ENCODE data around the gene NRROS.
"Not testable (repeated sequence)": the region's sequence is repeated elsewhere in the genome, so short reads cannot be mapped to it uniquely, and the experiment has no call there.

Gene NRROS

DNA sequence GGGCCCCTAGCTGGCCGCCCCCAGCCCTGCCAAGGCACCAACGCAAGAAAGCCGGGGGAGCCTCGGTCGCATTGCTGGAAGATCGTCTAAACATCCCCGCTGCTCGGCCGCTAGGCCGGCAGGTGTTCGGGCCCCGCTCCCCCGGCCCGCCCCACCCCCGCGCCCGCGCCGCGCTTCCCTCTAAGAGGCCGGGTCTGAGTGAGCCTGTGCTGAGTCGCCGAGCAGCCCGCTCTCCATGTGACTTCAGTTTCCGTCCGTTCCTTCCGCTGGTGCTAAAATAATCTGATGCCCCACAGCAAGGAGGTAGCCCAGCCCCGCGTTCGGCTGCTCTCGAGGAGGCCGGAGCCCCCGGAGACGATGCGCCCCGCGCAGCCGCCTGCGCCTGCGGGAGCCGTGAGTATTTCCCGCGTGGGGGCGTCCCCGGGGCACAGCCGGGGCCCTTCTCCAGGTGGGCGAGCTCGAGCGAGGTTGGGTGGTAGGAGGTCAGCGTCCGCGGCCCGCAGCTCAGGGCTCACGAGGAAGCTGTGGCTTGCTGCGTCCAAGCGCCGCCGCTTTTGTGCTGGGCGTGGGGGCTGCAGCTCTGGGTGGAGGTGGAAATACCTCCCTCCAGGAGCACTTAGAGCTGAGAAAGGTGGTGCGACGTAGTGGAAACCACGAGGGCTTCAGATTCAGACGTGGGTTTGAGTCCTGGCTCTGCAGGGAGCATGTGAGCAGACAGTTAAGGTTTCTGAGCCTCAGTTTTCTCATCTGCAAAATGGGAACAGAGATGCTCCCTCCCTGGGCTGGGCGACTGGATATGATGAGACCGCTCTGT, at the start of gene NRROS:
TSS of gene NRROS (plus strand) at position 212 of the 814 bp plus-strand sequence. CDS start 14,846 bp downstream, outside the sequence.
- peak; percentile 69 for DNase-seq (ENCODE audit: low read depth, low spot score)

DNA sequence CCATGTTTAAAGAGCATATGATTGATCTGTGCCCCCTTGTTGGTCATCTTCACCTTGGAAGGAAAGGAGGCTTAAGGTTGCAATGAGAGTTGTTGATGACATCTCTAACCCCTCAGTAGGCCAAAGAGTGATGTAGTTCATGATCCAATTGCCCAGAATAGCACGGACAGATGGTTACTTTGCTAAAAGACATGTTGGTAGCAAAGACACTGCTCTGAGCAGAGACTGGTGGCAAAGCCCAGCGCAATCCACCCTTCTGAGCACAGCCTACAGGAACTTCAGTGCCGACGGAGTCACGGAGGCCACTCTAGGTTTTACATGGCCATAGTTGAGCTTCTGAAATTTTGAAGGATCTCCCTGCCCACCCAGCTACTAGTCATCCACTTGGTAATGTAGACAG, 49.2 kb upstream of the NRROS start:
- DNase-seq (ENCODE audit: low read depth, low spot score) = no peak

DNA sequence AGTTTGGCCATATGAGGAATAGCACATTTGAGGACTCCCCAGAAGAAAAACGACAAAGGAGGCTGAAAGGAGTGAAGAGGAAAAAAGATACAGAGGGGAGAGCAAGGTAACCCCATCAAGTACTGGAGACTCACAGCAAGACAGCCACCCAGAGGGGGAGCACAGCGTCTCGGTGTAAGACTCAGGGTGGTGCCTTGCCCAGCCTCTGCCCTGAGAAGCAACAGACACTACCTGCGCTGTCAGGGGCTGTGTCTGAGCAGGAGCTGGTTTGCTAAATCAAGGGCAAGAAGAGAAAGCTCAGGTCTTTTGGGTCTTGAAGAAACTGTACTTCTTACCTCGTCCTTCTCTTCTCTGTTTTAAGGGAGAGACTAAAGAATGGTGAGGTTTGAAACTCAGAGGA, 43.1 kb upstream of the NRROS start:
- no peak for DNase-seq (ENCODE audit: low read depth, low spot score)

DNA sequence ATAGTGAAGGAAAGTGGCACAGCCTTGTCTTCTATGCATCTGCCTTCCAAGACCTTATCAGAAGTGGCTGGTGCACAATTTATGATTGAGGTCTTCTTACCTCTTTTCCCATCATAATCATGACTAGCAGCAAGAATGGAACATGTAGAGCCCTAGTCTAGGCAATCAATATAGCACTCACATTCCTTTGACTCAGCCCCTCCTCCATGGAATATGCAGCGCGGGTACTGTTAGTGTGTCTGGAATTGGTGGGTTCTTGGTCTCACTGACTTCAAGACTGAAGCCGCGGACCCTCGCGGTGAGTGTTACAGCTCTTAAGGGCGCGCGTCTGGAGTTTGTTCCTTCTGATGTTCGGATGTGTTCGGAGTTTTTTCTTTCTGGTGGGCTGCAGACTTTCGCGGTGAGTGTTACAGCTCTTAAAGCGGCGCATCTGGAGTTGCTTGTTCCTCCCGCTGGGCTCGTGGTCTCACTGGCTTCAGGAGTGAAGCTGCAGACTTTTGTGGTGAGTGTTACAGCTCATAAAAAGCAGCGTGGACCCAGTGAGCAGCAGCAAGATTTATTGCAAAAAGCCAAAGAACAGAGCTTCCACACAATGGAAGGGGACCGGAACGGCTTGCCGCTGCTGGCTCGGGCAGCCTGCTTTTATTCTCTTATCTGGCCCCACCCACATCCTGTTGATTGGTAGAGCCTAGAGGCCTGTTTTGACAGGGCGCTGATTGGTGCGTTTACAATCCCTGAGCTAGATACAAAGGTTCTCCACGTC, 41.3 kb upstream of the NRROS start:
- DNase-seq (ENCODE audit: low read depth, low spot score) = peak; percentile 29

DNA sequence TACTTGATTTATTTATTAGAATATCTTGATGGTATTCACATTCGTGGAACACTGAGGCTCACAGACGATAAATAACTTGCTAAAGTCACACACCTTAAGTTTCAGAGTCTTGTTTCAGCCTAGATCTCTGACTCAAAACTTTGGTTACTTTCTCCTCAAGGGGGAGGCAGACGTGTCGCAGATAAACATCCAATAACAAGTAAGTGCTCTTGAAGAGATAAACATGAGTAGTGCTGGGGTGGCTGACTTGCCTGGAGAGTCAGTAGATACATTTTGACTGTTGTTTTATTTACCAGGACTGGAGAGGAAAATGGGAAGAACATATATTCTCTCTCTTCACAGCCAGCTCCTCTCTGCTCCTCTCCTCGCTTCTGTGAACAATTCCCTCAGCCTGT, 39.8 kb upstream of the NRROS start:
- no peak for DNase-seq (ENCODE audit: low read depth, low spot score)

DNA sequence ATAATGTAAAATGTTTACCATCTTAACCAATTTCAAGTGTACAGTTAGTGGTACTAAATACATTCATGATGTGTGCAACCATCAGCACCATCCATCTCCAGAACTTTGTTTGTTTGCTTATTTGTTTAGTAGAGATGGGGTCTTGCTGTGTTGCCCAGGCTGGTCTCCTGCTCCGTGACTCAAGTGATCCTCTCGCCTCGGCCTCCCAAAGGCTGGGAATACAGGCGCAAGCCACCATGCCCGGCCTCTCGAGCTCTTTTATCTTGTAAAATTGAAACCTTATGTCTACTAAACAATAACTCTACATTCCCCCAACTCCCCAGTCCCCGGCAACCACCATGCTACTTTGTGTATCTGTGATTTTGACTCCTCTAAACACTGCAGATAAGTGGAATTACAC, 39.1 kb upstream of the NRROS start:
- no peak for DNase-seq (ENCODE audit: low read depth, low spot score)

DNA sequence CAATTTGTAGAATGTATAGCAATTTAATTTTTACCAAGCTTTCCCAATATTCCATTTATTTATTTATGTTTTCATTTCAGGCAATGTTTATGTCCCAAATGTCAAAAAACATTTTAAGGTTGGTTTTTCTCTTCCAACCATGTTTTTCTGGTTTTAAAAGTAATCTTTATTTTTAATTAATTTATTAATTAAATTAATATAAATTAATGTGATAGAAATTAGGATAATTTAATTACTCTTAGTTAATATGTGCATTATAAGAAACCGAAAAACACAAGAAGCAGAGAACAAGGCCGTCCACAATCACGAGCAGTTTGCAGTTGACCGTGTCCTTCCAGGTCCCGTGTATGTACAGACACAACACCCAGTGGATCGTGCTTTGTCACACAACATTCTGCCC, 36.8 kb upstream of the NRROS start:
- DNase-seq (ENCODE audit: low read depth, low spot score) = no peak

DNA sequence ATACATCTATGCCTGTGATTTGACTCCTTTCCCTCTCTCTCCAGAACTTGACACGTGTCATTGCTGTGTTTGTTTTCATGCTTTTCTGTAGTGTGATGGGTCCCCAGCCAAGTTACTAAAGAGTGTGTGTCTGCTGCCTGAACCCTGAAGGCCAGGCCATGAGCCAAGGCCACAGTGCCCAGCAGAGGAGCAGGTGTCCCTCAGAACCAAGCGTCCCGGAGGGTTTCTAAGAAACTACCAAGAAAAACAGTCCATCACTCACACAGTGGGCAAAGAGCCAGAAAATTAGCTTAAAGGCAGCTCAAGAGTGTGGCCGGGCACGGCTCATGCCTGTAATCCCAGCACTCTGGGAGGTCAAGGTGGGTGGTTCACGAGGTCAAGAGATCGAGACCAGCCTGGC, 35.8 kb upstream of the NRROS start:
- no peak for DNase-seq (ENCODE audit: low read depth, low spot score)

DNA sequence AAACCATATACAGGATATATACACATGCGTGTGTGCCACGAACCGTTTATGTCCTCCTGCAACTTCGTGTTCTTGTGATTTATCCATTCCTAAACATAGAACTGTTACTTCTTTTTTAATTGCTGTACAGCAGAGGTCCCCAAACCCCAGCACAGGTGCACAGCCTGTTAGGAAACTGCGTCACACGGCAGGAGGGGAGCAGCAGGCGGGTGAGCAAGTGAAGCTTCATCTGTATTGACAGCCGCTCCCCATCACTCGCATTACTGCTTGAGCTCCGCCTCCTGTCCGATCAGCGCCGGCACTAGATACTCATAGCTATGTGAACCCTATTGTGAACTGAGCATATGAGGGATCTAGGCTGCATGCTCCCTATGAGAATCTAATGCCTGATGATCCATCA, 34.9 kb upstream of the NRROS start:
- no peak for DNase-seq (ENCODE audit: low read depth, low spot score)

DNA sequence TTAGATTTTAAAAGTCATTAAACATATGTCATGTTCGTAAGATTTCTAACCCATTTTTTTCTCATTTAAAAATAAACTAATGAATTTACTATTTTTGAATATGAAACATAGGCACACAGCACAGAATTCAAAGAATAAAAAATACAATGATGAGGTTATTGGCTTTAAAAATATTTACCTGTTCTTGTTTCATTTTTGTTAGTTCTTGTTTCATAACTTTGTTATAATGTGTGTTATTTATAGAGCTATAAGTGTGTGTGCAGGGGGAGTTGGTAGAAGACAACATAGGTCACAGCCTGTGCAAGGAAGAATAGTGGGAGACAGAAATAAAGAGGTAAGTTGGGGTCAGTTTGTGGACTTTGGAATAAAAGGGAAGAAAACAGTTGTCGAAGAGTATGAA, 30.8 kb upstream of the NRROS start:
- no peak for DNase-seq (ENCODE audit: low read depth, low spot score)

DNA sequence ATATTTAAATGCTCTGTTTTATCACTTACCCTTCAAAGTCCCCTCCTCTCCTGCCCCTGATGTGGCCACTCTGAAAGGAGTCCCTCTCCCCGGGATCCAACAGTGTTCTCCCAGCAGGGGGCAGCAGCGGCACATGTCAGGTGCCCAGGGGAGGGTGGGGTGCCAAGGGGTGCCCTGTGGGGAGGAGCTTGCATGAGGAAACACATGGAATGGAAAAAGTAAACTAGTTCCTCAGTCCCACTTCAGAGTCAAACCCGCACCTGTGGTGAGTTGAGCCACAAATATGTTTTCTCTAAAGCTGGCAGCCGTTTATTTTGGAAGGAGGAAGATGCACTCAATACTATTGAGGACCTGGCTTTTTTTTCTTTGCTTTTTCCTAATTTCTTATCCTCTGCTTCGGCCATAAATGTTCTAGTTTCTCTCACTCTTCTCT, 30.1 kb upstream of the NRROS start:
- peak; percentile 79 for DNase-seq (ENCODE audit: low read depth, low spot score)

DNA sequence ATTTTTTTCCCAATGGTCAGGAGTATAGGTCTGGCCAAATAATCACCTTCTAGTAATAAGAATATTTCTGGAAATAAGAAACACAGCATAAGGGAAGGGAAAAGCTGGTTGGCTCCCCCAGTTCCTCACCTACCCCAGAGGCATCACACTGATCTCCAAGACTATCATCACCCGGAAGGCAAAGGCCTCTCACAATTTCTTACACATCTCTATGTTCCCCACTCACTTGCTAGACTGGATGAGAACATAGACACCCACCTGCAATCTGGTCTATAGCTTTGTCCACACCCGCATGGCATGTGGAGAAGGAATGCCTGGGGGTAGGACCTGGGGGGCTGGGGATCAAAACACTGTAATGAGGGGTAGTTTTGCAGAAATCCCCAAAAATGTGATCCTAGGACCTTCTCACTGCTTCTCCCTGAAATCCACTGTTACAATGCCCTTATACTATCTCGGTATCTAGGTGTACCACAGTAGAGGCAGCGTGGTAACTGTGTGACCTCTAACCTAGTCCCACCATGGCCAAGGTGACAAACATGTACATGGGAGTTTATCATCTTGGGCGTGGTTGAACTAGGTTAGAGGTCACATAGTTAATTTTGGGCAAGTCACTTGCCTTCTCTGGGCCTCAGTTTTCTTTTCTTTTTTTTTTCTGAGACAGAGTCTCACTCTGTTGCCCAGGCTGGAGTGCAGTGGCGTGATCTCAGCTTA, 29.5 kb upstream of the NRROS start:
- DNase-seq (ENCODE audit: low read depth, low spot score) = no peak

DNA sequence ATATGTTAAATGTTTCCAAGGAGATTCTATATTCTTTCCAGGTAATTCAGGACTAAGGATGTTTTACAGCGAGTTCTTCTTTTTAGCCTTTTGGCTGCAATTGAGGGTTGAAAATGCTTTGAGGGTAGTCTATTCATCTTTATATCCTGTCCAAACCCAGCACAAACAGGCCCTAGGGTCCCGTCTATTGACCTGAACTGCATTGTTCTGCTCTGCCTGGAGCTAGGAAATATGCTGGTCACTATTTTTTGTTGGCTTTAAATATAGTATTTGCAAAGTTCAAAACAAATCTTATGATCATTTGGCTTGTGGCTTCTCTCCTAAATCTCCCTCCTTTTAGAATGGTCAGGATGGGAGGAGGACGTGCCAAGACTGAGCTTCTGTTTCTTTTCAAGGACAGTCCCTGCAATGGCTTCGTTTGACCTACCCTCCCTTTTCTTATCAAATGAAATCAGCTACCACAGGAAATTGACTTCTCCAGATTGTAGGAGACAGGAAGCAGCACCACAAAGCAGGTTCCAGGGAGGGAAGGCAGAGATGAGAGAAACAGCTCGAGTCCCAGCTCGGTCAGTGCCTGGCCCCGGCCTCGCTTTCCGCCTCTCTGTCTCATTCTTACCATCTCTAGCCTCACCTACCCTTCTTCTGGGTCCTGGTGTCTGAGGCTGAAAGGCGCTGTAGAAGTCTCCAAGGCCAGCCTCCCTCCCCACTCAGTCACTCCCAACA, 27.6 kb upstream of the NRROS start:
- DNase-seq (ENCODE audit: low read depth, low spot score) = peak; percentile 57

DNA sequence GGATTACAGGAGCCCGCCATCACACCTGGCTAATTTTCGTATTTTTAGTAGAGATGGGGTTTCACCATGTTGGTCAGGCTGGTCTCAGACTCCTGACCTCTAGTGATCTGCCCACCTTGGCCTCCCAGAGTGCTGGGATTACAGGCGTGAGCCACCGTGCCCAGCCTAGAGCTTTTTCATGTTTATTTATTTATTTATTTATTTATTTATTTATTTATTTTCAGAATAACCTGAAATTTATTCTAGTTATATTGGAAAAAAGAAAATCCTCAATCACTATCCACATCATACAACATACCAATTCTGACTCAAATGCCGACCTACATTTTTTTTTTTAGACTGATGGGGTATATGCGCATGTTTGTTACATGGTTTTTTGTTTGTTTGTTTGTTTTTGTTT, 24.3 kb upstream of the NRROS start:
- DNase-seq (ENCODE audit: low read depth, low spot score) = not testable (repeated sequence)

DNA sequence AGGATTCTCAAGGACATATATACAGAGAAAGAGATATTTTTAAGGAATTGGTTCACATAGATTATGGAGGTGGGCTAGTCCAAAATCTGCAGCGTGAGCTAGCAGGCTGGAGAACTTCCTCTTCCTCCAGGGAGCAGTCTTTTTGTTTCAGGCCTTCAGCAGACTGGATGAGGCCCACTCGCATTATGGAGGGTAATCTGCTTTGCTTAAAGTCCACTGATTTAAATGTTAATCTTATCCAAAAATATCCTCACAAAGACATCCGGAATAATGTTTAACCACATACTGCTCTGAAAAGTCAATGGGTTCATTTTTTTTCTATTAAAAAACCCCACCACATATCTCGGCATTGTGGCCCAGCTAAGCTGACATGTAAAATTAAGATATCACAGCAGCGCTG, 22.2 kb upstream of the NRROS start:
- DNase-seq (ENCODE audit: low read depth, low spot score) = no peak

DNA sequence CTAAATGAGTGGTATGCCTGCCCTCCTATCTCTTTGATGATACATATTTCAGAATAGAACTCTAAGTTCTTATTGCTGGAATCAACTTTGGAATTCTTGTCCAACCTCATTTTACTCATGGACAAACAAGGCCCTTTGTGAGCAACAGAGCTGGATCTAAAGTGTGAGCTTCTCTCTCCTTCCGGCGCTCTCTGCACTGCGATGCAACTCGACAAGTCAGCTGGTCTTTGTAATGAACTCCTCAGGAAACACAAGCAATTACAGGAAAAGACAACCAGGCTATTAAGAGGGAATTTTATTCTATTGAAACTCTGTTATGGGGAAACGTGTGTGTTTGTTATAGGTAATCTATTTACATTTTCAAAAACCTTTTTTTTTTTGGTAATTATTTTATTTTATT, 20.3 kb upstream of the NRROS start:
- no peak for DNase-seq (ENCODE audit: low read depth, low spot score)

DNA sequence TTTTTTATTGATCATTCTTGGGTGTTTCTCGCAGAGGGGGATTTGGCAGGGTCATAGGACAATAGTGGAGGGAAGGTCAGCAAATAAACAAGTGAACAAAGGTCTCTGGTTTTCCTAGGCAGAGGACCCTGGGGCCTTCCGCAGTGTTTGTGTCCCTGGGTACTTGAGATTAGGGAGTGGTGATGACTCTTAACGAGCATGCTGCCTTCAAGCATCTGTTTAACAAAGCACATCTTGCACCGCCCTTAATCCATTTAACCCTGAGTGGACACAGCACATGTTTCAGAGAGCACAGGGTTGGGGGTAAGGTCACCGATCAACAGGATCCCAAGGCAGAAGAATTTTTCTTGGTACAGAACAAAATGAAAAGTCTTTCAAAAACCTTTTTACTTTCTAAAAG, 19.9 kb upstream of the NRROS start:
- not testable (repeated sequence) for DNase-seq (ENCODE audit: low read depth, low spot score)

DNA sequence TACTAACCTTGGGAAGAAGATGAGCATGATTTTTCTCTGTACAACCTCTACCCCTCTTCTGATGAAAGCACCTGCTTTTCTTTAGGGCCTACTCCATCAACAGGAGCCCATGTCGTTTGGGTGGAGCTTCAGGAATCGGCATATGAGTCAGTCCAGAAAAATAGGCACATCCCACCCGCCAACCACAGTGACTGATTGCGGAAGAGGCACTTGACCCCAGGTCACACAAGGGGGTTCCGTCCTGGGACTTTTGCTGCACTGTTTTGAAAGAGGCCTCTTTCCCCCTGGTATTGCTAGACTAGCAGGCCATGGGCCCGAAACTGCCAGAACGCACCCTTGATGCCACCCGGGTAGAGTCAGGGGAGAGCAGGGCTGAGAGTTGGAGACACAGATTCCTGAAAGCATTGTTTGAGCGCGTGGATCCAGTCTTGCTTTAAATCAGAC, 19.3 kb upstream of the NRROS start:
- no peak for DNase-seq (ENCODE audit: low read depth, low spot score)

DNA sequence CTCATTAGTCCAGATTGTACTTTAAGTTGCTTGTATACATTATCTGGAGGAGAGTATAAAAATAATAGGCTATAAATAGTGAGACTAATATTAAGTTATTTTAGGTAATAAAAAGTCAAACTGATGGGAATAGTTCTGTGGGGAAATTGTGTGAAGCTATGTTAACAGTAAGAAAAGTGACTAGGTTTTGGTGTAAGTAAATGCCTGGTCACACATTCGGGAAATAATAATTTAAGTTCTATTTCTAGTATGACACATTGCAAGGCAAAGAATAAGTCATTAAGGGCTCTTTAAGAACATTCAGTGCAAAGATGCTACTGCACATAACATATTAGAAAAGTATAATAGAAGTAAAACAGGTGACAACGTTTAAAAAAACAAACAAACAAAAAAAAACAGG, 18.8 kb upstream of the NRROS start:
- DNase-seq (ENCODE audit: low read depth, low spot score) = no peak

DNA sequence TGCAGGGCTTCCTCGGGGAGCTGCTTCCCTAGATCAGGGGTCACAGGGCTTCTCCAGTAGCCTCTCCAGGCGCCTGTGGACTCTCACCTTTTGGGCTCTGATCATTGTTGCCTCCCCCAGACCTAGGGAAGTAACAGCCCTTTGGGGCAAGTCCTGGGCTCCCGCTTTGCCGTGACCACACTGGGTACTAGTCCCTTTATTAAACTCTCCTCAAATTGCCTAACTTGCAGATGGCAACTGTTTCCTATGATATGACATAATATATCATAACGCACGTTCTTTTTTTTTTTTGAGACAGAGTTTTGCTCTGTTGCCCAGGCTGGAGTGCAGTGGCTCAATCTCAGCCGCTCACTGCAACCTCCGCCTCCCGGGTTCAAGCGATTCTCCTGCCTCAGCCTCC, 17.9 kb upstream of the NRROS start:
- DNase-seq (ENCODE audit: low read depth, low spot score) = no peak

DNA sequence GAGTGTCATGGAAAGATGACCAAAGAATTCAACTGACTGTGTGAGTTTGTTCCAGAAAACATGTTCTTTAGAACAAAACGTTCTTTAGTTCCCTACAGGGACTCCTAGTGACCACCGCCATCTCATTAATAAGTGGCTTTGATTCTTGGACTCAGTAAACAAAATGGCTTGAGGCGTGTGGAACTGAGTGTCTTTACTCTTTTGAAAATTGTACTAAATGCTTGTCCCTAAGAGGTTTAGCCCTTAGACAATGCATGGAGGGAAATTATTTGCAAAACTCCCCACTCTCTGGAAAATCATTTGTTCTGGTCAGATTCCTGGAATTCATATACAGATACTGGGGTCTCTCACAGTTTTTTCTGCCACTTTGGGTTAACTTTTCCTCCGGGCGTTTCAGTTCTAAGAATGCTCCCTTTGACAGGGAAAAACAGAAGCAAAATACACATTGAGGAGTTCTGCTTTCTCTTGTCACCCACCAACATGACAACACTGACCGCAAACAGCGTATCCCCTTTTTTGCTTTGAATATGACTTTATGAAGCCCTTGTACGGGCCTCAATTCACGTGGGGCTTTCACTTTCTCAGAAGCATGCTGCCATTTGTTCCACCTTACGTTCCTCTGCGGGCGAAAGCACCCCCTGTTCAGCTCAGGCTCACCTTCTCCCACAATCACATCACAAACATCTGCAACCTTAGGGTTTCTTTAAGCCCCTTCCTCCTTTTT, 15.3 kb upstream of the NRROS start:
- no peak for DNase-seq (ENCODE audit: low read depth, low spot score)

All from ELF-1 (cell line).